HUES48 (cell line): ENCODE measurements around the gene CDKN1A.

Source experiments
- H3K27ac ChIP-seq: one replicate; pipeline ENCODE4 v1.7.0; 2013; ENCODE audit warnings: low read depth, low read length, inconsistent platforms
- H3K27me3 ChIP-seq: 2 replicates; pipeline ENCODE4 v1.6.1; 2013; ENCODE audit warnings: mild to moderate bottlenecking, low read length; ENCODE audit not compliant: control insufficient read depth, insufficient read depth
- H3K36me3 ChIP-seq: 2 replicates; pipeline ENCODE4 v1.6.1; 2013; ENCODE audit warnings: low read length; ENCODE audit not compliant: control insufficient read depth, insufficient read depth
- H3K4me1 ChIP-seq: 2 replicates; pipeline ENCODE4 v1.6.1; 2013; ENCODE audit warnings: mild to moderate bottlenecking, low read length; ENCODE audit not compliant: control insufficient read depth, insufficient read depth
- H3K4me3 ChIP-seq: 2 replicates; pipeline ENCODE4 v1.5.1; 2013; ENCODE audit warnings: mild to moderate bottlenecking, low read depth, low read length
- H3K9ac ChIP-seq: 2 replicates; pipeline ENCODE4 v1.6.1; 2013; ENCODE audit warnings: mild to moderate bottlenecking, low read depth, low read length, moderate library complexity
- H3K9me3 ChIP-seq: 2 replicates; pipeline ENCODE4 v1.6.1; 2013; ENCODE audit warnings: low read length; ENCODE audit not compliant: control insufficient read depth, insufficient read depth

The CDKN1A gene

GRCh38 chr6:36668591-36668990 is 9.9 kb upstream of the CDKN1A start:
- H3K27ac ChIP-seq: no peak overlapping the region

GRCh38 chr6:36669002-36669401 is 9.5 kb upstream of the CDKN1A start:
- H3K9me3 ChIP-seq: no peaks in the 10 kb centered on the region
- H3K9ac ChIP-seq: no peak overlapping the region
- H3K27me3 ChIP-seq: no peaks in the 10 kb centered on the region
- no peak overlapping the region for H3K4me3 ChIP-seq
- H3K4me1 ChIP-seq: peaks cover 35% of the 10 kb centered on the region
- no peak overlapping the region for H3K27ac ChIP-seq
- no peaks in the 10 kb centered on the region for H3K36me3 ChIP-seq

More at GRCh38 chr6:36668591-36668990, 9.9 kb upstream of the CDKN1A start:
- Histone ChIP-seq H3K4me3 (no peak overlapping the region), H3K27me3 (no peaks in the 10 kb centered on the region), H3K36me3 (no peaks in the 10 kb centered on the region), H3K9me3 (no peaks in the 10 kb centered on the region), H3K9ac (no peak overlapping the region), H3K4me1 (peaks cover 35% of the 10 kb centered on the region)

GRCh38 chr6:36670271-36670670 is 8.2 kb upstream of the CDKN1A start:
- peaks cover 32% of the 10 kb centered on the region for H3K4me1 ChIP-seq
- H3K27me3 ChIP-seq: no peaks in the 10 kb centered on the region
- H3K27ac ChIP-seq: no peak overlapping the region
- H3K9me3 ChIP-seq: no peaks in the 10 kb centered on the region
- no peak overlapping the region for H3K4me3 ChIP-seq
- no peaks in the 10 kb centered on the region for H3K36me3 ChIP-seq
- H3K9ac ChIP-seq: no peak overlapping the region

- H3K27me3 ChIP-seq: no peaks in the 10 kb centered on the region
- no peak overlapping the region for H3K9ac ChIP-seq
- H3K9me3 ChIP-seq: no peaks in the 10 kb centered on the region
- no peaks in the 10 kb centered on the region for H3K36me3 ChIP-seq
- peaks cover 30% of the 10 kb centered on the region for H3K4me1 ChIP-seq
- H3K27ac ChIP-seq: no peak overlapping the region
- H3K4me3 ChIP-seq: no peak overlapping the region
Observed at GRCh38 chr6:36671687-36672375, 6.7 kb upstream of the CDKN1A start.

- no peak overlapping the region for H3K27ac ChIP-seq
- H3K36me3 ChIP-seq: no peaks in the 10 kb centered on the region
- H3K27me3 ChIP-seq: peaks cover 16% of the 10 kb centered on the region
- H3K9ac ChIP-seq: no peak overlapping the region
- no peaks in the 10 kb centered on the region for H3K9me3 ChIP-seq
- H3K4me1 ChIP-seq: peaks cover 32% of the 10 kb centered on the region
- no peak overlapping the region for H3K4me3 ChIP-seq
Observed at GRCh38 chr6:36673882-36674281, 4.6 kb upstream of the CDKN1A start.

GRCh38 chr6:36674942-36675341 is 3.6 kb upstream of the CDKN1A start:
- Histone ChIP-seq H3K9me3 (no peaks in the 10 kb centered on the region), H3K27ac (no peak overlapping the region), H3K4me3 (no peak overlapping the region), H3K4me1 (peaks cover 23% of the 10 kb centered on the region), H3K36me3 (no peaks in the 10 kb centered on the region), H3K9ac (no peak overlapping the region), H3K27me3 (peaks cover 26% of the 10 kb centered on the region)

GRCh38 chr6:36676141-36677058 is 2.1 kb upstream of the CDKN1A start:
- peak overlapping the region; percentile 40 for H3K9ac ChIP-seq
- peaks cover 23% of the 10 kb centered on the region for H3K4me1 ChIP-seq
- H3K4me3 ChIP-seq: no peak overlapping the region

GRCh38 chr6:36677059-36677749 is 1.3 kb upstream of the CDKN1A start:
- 0 out of 2 replicates have a peak overlapping the region, but pooled peaks have one; percentile 7 for H3K4me3 ChIP-seq
- peaks cover 23% of the 10 kb centered on the region for H3K4me1 ChIP-seq
- no peaks in the 10 kb centered on the region for H3K36me3 ChIP-seq
- peaks cover 37% of the 10 kb centered on the region for H3K27me3 ChIP-seq
- H3K27ac ChIP-seq: peak overlapping the region; percentile 16
- H3K9ac ChIP-seq: no peak overlapping the region
- H3K9me3 ChIP-seq: no peaks in the 10 kb centered on the region

More at GRCh38 chr6:36676141-36677058, 2.1 kb upstream of the CDKN1A start:
- Histone ChIP-seq H3K27ac (peak overlapping the region; percentile 50), H3K27me3 (peaks cover 37% of the 10 kb centered on the region), H3K9me3 (no peaks in the 10 kb centered on the region), H3K36me3 (no peaks in the 10 kb centered on the region)

GRCh38 chr6:36677753-36678487 is 594 bp upstream of the CDKN1A start:
- peaks cover 37% of the 10 kb centered on the region for H3K27me3 ChIP-seq
- no peaks in the 10 kb centered on the region for H3K36me3 ChIP-seq
- H3K27ac ChIP-seq: peak overlapping the region; percentile 26
- H3K9ac ChIP-seq: no peak overlapping the region
- no peaks in the 10 kb centered on the region for H3K9me3 ChIP-seq
- H3K4me3 ChIP-seq: peak overlapping the region; percentile 46; the same call in 1 of the 2 replicates
- H3K4me1 ChIP-seq: peaks cover 23% of the 10 kb centered on the region
